ENCODE measurements around the gene UBR7.

GRCh38 chr14:93212432-93212831 is 5.4 kb downstream of the UBR7 start:
- TF ChIP-seq CTCF (conservative IDR thresholded peaks at IDR 0.05; ENCODE audit: low read length) (no peak), EZH2phosphoT487 (IDR thresholded peaks at IDR 0.05; ENCODE audit: borderline replicate concordance, low read depth, low read length) (no peak)
